22Rv1 (cell line): ENCODE measurements around the gene MMP28.

ENCODE experiments used
- ZFX ChIP-seq: fragments of 450-650 bp; IDR thresholded peaks from 2 replicates; pipeline ENCODE4 v1.6.1; 2017; ENCODE audit warnings: antibody characterized with exemption, borderline replicate concordance
- TF ChIP-seq, protein P1 (sequence below): fragments of 450-650 bp; IDR thresholded peaks from 2 replicates; pipeline ENCODE4 v1.5.1; 2017; ENCODE audit warnings: mild to moderate bottlenecking

DNA sequence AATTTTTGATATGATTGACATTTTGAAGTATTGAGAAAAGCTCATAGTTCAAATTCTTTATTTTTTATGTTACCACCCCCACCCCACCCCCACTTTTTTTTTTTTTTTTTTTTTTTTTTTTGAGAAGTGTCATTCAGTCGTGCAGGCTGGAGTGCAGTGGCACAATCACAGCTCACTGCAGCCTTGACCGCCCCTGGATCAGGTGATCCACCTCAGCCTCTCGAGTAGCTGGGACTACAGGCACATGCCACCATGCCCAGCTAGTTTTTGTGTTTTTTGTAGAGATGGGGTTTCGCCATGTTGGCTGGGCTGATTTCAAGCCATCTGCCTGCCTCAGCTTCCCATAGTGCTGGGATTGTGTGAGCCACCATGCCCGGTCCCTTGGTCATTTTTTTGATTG is 21.3 kb upstream of the MMP28 start:
- TF ChIP-seq, protein P1, sequence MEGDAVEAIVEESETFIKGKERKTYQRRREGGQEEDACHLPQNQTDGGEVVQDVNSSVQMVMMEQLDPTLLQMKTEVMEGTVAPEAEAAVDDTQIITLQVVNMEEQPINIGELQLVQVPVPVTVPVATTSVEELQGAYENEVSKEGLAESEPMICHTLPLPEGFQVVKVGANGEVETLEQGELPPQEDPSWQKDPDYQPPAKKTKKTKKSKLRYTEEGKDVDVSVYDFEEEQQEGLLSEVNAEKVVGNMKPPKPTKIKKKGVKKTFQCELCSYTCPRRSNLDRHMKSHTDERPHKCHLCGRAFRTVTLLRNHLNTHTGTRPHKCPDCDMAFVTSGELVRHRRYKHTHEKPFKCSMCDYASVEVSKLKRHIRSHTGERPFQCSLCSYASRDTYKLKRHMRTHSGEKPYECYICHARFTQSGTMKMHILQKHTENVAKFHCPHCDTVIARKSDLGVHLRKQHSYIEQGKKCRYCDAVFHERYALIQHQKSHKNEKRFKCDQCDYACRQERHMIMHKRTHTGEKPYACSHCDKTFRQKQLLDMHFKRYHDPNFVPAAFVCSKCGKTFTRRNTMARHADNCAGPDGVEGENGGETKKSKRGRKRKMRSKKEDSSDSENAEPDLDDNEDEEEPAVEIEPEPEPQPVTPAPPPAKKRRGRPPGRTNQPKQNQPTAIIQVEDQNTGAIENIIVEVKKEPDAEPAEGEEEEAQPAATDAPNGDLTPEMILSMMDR: no peak
- TF ChIP-seq ZFX: no peak
